Tibial artery (tissue), 4 donors: Measurements from ENCODE around the gene EXOC8.
A peak's percentile ranks its signal among the peaks of the same experiment; 100 is the strongest.

Source experiments
- DNase-seq, 2 donors: peaks; one replicate each; pipeline ENCODE4 v3.0.0-alpha.2; 2019
- H3K27ac ChIP-seq, 2 donors: fragments of 200-600 bp; sonication (generic) in 1 of 2; 1 replicate in 1 of 2; 2 replicates in 1 of 2; pipeline ENCODE4 v1.5.1; 2018 to 2019; ENCODE audit warnings: mild to moderate bottlenecking in 1 of 2
- H3K27me3 ChIP-seq, 2 donors: fragments of 200-600 bp; sonication (generic) in 1 of 2; one replicate each; pipeline versions ENCODE4 v1.5.1 to v1.6.0; 2016 to 2019
- H3K36me3 ChIP-seq, 3 donors: fragments of 200-600 bp; sonication (generic) in 2 of 3; one replicate each; pipeline ENCODE4 v1.5.1; 2016 to 2019; ENCODE audit warnings: mild to moderate bottlenecking in 2 of 3
- H3K4me1 ChIP-seq, 4 donors: fragments of 200-600 bp; sonication (generic) in 2 of 4; 1 replicate in 3 of 4; 2 replicates in 1 of 4; pipeline ENCODE4 v1.5.1; 2016 to 2019
- H3K4me3 ChIP-seq, 2 donors: fragments of 200-600 bp; sonication (generic) in 1 of 2; 1 replicate in 1 of 2; 2 replicates in 1 of 2; pipeline ENCODE4 v1.5.1; 2018 to 2019; ENCODE audit warnings: mild to moderate bottlenecking in 2 of 2
- H3K9me3 ChIP-seq, 3 donors: fragments of 200-600 bp; sonication (generic) in 1 of 3; one replicate each; pipeline ENCODE4 v1.5.1; 2016 to 2019
- intact Hi-C: fragments of 100-400 bp; cut with DNase I; formaldehyde crosslinking; loops from one replicate; pipeline ENCODE4 v1.15.0; 2023; ENCODE audit warnings: low total_unique reads
- TF ChIP-seq, protein P1 (sequence below), 2 experiments: fragments of 200-600 bp in 1 of 2; fragments of 450-650 bp in 1 of 2; IDR thresholded peaks; one replicate each; pipeline ENCODE4 v1.5.1; 2017 to 2019; ENCODE audit warnings: antibody characterized with exemption in 2 of 2, mild to moderate bottlenecking in 1 of 2, moderate library complexity in 1 of 2

EXOC8 gene

DNA sequence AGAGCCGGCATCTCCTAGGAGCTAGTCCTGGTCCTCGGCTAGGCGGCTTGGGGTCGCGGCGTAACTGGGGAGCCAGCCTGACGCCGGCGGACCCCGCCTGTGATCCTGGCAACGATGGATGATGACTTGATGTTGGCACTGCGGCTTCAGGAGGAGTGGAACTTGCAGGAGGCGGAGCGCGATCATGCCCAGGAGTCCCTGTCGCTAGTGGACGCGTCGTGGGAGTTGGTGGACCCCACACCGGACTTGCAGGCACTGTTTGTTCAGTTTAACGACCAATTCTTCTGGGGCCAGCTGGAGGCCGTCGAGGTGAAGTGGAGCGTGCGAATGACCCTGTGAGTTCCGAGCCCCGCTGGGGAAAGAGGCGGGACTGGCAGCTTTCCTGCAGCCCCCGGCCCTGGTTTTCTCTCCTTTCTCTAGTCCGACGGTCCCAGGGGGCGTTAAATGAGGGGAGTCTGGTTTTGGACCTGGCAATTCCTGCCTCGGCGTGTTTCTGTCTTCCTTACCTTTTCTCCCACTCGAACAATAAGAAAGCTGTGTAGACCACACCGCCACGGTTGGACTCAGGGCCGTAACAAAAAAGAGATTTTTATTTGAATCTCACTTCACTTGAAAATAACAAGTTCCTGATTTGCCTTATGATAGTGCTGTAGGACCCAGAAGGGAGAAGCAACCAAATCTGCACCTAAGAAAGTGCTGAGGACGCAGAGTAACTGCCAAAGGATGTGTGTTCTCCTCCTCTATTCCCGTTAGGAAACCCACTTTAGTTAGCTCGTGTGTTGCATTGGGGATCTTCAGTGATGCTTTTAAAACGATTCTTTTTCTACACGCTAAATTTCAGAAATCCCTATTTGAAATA lies 847 bp upstream of the EXOC8 start, which contains the start of gene SPRTN:
Gene SPRTN, plus strand, starts transcription at position 24 of the 859 bp plus-strand sequence. Its CDS starts 91 bp downstream, at position 115.
- Histone ChIP-seq H3K4me3 (peak within 1 kb of the TSS; percentile 93 to 97), H3K27me3 (no peaks in the 10 kb centered on the region), H3K9me3 (no peaks in the 10 kb centered on the region), H3K36me3 (peaks cover 0 to 11% (median 5%) of the 10 kb centered on the region in 3 donors), H3K4me1 (peaks cover 5 to 52% (median 38%) of the 10 kb centered on the region in 4 donors), H3K27ac (peak within 1 kb of the TSS; percentile 79 to 89)
- TF ChIP-seq, protein P1, sequence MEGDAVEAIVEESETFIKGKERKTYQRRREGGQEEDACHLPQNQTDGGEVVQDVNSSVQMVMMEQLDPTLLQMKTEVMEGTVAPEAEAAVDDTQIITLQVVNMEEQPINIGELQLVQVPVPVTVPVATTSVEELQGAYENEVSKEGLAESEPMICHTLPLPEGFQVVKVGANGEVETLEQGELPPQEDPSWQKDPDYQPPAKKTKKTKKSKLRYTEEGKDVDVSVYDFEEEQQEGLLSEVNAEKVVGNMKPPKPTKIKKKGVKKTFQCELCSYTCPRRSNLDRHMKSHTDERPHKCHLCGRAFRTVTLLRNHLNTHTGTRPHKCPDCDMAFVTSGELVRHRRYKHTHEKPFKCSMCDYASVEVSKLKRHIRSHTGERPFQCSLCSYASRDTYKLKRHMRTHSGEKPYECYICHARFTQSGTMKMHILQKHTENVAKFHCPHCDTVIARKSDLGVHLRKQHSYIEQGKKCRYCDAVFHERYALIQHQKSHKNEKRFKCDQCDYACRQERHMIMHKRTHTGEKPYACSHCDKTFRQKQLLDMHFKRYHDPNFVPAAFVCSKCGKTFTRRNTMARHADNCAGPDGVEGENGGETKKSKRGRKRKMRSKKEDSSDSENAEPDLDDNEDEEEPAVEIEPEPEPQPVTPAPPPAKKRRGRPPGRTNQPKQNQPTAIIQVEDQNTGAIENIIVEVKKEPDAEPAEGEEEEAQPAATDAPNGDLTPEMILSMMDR (IDR thresholded peaks at IDR 0.05) = no peak
- DNase-seq = no peak
- intact Hi-C loops = loop anchor here (5.0 kb wide), 1 partner anchor 194 kb away; no protein-coding TSS in a partner anchor

DNA sequence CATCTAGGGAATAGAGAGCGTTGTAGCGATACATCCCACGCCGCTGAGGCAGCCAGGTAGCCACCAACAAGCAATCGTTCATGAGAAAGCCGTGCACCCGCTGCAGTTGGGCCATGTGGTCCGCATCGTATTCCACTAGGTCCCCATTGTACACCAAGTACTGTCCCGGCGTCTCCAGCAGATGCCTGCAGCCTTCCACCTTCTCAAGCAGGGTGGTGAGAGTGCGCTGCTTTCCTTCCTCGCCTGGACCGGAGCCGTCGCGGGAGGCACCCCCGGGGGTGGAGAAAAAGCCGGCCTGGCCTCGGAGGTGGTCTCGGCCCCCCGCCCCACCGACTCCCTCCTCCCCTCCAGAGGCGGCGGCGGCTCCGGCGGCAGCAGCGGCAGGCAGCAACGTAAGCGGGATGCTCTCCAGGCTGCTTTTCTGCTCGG lies 595 bp downstream of the EXOC8 start:
- peak overlapping the region; percentile 79 to 89 for H3K27ac ChIP-seq
- peak overlapping the region; percentile 93 to 97 for H3K4me3 ChIP-seq
- DNase-seq = peak in 1 of 2 donors; percentile 68
- TF ChIP-seq, protein P1 (IDR thresholded peaks at IDR 0.05) = no peak
- H3K27me3 ChIP-seq = no peaks in the 10 kb centered on the region
- peaks cover 0 to 5% (median 3%) of the 10 kb centered on the region in 3 donors for H3K36me3 ChIP-seq
- no peaks in the 10 kb centered on the region for H3K9me3 ChIP-seq
- intact Hi-C loops = loop anchor here (5.0 kb wide), 1 partner anchor 195 kb away; no protein-coding TSS in a partner anchor
- peaks cover 5 to 59% (median 41%) of the 10 kb centered on the region in 4 donors for H3K4me1 ChIP-seq

DNA sequence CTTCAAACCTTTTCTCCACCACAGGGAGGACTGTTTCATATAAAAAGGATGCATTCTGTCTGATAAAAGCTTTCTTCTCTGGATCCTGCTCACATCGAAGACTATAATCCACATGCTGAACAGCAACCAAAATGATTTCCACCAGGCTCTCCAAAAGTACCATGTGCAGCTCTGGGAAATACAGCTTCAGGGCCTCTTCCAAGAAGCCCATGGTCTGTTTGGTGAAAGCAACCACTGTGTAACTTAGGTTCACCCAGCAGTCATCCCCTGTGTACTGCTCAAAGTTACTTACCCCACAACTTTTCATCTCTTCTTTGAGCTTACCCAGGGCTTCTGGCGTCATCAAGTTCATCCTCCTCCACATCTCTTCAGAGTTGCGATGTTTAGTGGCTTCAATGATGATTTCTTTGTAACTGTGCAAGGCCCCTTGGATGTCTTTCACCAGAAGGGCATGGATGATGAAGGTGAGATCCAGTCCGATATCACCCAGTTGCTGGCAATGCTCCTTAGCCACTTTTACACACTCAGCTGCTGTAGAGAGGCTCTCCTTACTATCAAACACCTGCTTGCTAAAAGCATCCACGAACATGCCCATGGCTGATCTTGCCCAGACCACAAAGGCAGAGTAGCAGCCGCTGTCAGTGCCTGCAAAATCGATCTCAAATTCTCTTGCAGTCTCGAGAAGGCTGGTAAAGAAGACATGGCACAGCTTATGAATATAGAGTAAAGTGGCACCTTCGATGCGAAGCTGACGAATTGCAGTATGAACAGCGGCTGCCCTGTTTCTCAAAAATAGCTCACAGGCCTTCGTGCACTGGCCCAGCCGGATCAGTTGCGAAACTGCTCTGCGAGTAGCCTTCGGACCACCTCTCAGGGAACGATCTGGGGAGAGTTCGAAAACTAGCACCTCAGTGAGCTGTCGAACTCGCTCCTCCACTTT lies 1.7 kb downstream of the EXOC8 start:
- intact Hi-C loops = loop anchor here (5.0 kb wide), 1 partner anchor 196 kb away; no protein-coding TSS in a partner anchor
- peak overlapping the region in 1 of 2 donors; percentile 11 for H3K27ac ChIP-seq
- no peak for DNase-seq
- H3K9me3 ChIP-seq = no peaks in the 10 kb centered on the region
- TF ChIP-seq, protein P1 (IDR thresholded peaks at IDR 0.05) = no peak
- H3K4me1 ChIP-seq = peaks cover 5 to 59% (median 41%) of the 10 kb centered on the region in 4 donors
- peaks cover 4 to 5% (median 5%) of the 10 kb centered on the region in 3 donors for H3K36me3 ChIP-seq
- no peaks in the 10 kb centered on the region for H3K27me3 ChIP-seq
- peak overlapping the region; percentile 93 to 97 for H3K4me3 ChIP-seq

DNA sequence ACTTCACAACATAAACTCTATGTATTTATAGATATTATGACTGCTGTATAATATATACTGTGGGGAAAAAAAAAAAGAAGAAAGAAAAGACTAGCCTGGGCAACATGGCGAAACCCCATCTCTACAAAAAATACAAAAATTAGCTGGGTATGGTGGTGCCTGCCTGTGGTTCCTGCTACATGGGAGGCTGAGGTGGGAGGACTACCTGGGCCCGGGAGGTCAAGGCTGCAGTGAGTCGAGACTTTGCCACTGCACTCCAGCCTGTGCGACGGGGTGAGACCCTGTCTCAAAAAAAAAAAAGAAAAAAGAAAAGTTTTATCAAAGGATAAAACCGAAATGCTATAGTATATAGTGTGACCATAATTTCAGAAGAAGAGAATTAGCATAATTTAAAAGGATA lies 2.7 kb downstream of the EXOC8 start:
- no peaks in the 10 kb centered on the region for H3K9me3 ChIP-seq
- intact Hi-C loops = loop anchor here (5.0 kb wide), 1 partner anchor 197 kb away; no protein-coding TSS in a partner anchor

More for the DNA sequence above, 2.7 kb downstream of the EXOC8 start:
- Histone ChIP-seq H3K4me3 (peak overlapping the region; percentile 93 to 97), H3K27me3 (no peaks in the 10 kb centered on the region), H3K27ac (no peak overlapping the region), H3K4me1 (peaks cover 5 to 59% (median 38%) of the 10 kb centered on the region in 4 donors), H3K36me3 (peaks cover 5% of the 10 kb centered on the region in 3 donors)
- DNase-seq = no peak
- TF ChIP-seq, protein P1 (IDR thresholded peaks at IDR 0.05) = no peak
